Measurements from ENCODE around the gene BCLAF1. TPM values are rescaled to one million over a fixed set of nuclear protein-coding genes. Genes with fewer than 3 reads are reported as not detected.

BCLAF1 gene
- total and polyA plus RNA-seq, 9 of the 15 experiments (the other 6 are each of a cell fraction or from before 2014, with no cell fraction given), result 65.4 to 286 (median 165) TPM

DNA sequence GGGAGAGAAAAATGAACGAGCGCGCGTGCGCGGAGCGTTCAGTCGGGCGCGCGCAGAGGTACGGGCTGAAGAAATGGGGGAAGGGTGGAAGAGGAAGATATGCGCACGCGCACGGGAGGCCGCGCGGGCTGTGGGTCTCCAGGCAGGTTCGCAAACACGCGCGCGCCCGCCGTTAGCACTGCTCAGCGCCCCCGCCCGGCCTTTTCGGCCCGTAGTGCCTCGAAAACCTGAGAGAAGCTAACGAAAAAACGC is 393 bp downstream of the BCLAF1 start:
- Histone ChIP-seq H2AFZ (ENCODE audit: low read depth, low read length) (peak overlapping the region; percentile 79), H3K9ac (ENCODE audit: insufficient read depth in 1 of 2, low read depth in 2 of 2, low read length in 2 of 2) (peak overlapping the region; percentile 98 to 100), H3K27me3 (ENCODE audit: control insufficient read depth in 2 of 2, insufficient read depth in 2 of 2, low read length in 2 of 2) (no peaks in the 10 kb centered on the region), H3K4me2 (ENCODE audit: insufficient read depth, low read length) (peak overlapping the region; percentile 98), H3K79me2 (ENCODE audit: control insufficient read depth, insufficient read depth, low read length) (peaks cover 62% of the 10 kb centered on the region), H4K20me1 (replicated peaks; ENCODE audit: control insufficient read depth, insufficient read depth, low read length) (peaks cover 48% of the 10 kb centered on the region), H3K27ac (ENCODE audit: extremely low read depth, low read depth, low read length) (peak overlapping the region; percentile 100), H3K36me3 (ENCODE audit: control insufficient read depth, insufficient read depth, low read length) (peaks cover 32% of the 10 kb centered on the region; the same call in 2 of the 3 replicates), H3K9me1 (ENCODE audit: control insufficient read depth, insufficient read depth, low read length) (peaks cover 3% of the 10 kb centered on the region), H3K4me1 (replicated peaks in 1 of 2; ENCODE audit: control insufficient read depth in 2 of 2, insufficient read depth in 2 of 2, low read length in 2 of 2) (peaks cover 14 to 18% of the 10 kb centered on the region in 2 experiments), H3K9me3 (replicated peaks; ENCODE audit: control insufficient read depth, insufficient read depth, low read depth, low read length) (no peaks in the 10 kb centered on the region), H3K4me3 (peak overlapping the region; percentile 75)
- BruUV-seq (replicated peaks), result TSS peak; percentile 66
- ATAC-seq (peak; percentile 64), FAIRE-seq (no peak), DNase-seq (ENCODE audit: extremely low read depth in 1 of 4, low spot score in 3 of 4) (peak; percentile 85 to 98 (median 90))
- intact Hi-C loops (cut with micrococcal nuclease) (loop anchor here (2.0 kb wide), 3 partner anchors 28 to 52 kb away; partner anchors contain the start of gene MTFR2), in situ Hi-C loops (cut with MboI) (no loop called here)
- under 1% methylated on average over 34 of the region's 34 CpGs for WGBS (ENCODE audit: insufficient coverage, low coverage, missing lambda C conversion rate)
- ChIA-PET CTCF (ENCODE audit: low intra/inter-chr PET ratio) (no interaction called here), POLR2A (interaction anchor here (0.5 to 7.8 kb wide), 39 partner anchors 8 to 1105 kb away, joined by 3 to 176 read pairs (median 6); partner anchors contain the start of genes MAP7 and MTFR2)
- TF ChIP-seq HOXB6 (CRISPR knock-in tag; IDR thresholded peaks at IDR 0.05; ENCODE audit: borderline replicate concordance) (0 out of 2 replicates have a peak, but pooled peaks have one; percentile 74), HLTF (IDR thresholded peaks at IDR 0.05) (no peak), CREB5 (CRISPR knock-in tag; IDR thresholded peaks at IDR 0.05) (no peak), ZNF311 (CRISPR knock-in tag; IDR thresholded peaks at IDR 0.05) (no peak), ZNF232 (CRISPR knock-in tag; IDR thresholded peaks at IDR 0.05) (no peak), CBFA2T3 (IDR thresholded peaks at IDR 0.05) (no peak), ZNF431 (CRISPR knock-in tag; IDR thresholded peaks at IDR 0.05) (no peak), ZNF778 (CRISPR knock-in tag; IDR thresholded peaks at IDR 0.05) (no peak), NCOA4 (IDR thresholded peaks at IDR 0.05; ENCODE audit: partially characterized antibody) (no peak), NCOR1 (IDR thresholded peaks at IDR 0.05) (no peak), E2F6 (IDR thresholded peaks at IDR 0.05; ENCODE audit: borderline replicate concordance in 1 of 2, extremely low read depth in 1 of 2, insufficient read depth in 1 of 2, insufficient read length in 1 of 2, low read depth in 1 of 2, low read length in 1 of 2, poor library complexity in 1 of 2, severe bottlenecking in 1 of 2) (peak in 1 of 2 experiments; percentile 57), ZKSCAN1 (IDR thresholded peaks at IDR 0.05; ENCODE audit: low read depth, low read length) (no peak; the same call in 1 of the 2 replicates), ARID3B (CRISPR knock-in tag; IDR thresholded peaks at IDR 0.05; ENCODE audit: borderline replicate concordance) (no peak)
- TF ChIP-seq, protein P1, sequence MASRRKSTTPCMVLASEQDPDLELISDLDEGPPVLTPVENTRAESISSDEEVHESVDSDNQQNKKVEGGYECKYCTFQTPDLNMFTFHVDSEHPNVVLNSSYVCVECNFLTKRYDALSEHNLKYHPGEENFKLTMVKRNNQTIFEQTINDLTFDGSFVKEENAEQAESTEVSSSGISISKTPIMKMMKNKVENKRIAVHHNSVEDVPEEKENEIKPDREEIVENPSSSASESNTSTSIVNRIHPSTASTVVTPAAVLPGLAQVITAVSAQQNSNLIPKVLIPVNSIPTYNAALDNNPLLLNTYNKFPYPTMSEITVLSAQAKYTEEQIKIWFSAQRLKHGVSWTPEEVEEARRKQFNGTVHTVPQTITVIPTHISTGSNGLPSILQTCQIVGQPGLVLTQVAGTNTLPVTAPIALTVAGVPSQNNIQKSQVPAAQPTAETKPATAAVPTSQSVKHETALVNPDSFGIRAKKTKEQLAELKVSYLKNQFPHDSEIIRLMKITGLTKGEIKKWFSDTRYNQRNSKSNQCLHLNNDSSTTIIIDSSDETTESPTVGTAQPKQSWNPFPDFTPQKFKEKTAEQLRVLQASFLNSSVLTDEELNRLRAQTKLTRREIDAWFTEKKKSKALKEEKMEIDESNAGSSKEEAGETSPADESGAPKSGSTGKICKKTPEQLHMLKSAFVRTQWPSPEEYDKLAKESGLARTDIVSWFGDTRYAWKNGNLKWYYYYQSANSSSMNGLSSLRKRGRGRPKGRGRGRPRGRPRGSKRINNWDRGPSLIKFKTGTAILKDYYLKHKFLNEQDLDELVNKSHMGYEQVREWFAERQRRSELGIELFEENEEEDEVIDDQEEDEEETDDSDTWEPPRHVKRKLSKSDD (conservative IDR thresholded peaks at IDR 0.05; ENCODE audit: low read length), result no peak
- TF ChIP-seq, protein P2, sequence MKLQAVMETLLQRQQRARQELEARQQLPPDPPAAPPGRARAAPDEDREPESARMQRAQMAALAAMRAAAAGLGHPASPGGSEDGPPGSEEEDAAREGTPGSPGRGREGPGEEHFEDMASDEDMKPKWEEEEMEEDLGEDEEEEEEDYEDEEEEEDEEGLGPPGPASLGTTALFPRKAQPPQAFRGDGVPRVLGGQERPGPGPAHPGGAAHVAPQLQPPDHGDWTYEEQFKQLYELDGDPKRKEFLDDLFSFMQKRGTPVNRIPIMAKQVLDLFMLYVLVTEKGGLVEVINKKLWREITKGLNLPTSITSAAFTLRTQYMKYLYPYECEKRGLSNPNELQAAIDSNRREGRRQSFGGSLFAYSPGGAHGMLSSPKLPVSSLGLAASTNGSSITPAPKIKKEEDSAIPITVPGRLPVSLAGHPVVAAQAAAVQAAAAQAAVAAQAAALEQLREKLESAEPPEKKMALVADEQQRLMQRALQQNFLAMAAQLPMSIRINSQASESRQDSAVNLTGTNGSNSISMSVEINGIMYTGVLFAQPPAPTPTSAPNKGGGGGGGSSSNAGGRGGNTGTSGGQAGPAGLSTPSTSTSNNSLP (IDR thresholded peaks at IDR 0.05; ENCODE audit: borderline replicate concordance, low read depth, low read length), result no peak
